HFFc6 (cell line): ENCODE results near the gene PGM2L1. TPM values are rescaled to one million over a fixed set of nuclear protein-coding genes. Genes with fewer than 3 reads are reported as not detected.

Experiments
- DNase-seq: peaks from one replicate; pipeline ENCODE4 v3.0.0-alpha.2; 2018
- H3K27ac Mint-ChIP-seq: 2 replicates; pipeline ENCODE4 v1.8.0; 2020; ENCODE audit warnings: mild to moderate bottlenecking, mixed read lengths
- H3K27me3 Mint-ChIP-seq: 2 replicates; pipeline ENCODE4 v1.8.0; 2021; ENCODE audit warnings: mild to moderate bottlenecking, moderate library complexity, mixed read lengths; ENCODE audit not compliant: insufficient read depth
- H3K36me3 Mint-ChIP-seq: 2 replicates; pipeline ENCODE4 v1.8.0; 2021; ENCODE audit warnings: low read depth, mixed read lengths
- H3K4me1 Mint-ChIP-seq: 2 replicates; pipeline ENCODE4 v1.8.0; 2020; ENCODE audit warnings: low read depth, mixed read lengths
- H3K4me3 Mint-ChIP-seq: 2 replicates; pipeline ENCODE4 v1.8.0; 2020; ENCODE audit warnings: mild to moderate bottlenecking, moderate library complexity, mixed read lengths
- H3K9me3 Mint-ChIP-seq: 2 replicates; pipeline ENCODE4 v1.8.0; 2020; ENCODE audit warnings: mild to moderate bottlenecking, mixed read lengths
- CTCF ChIP-seq: fragments of 200-600 bp; sonication (generic); IDR thresholded peaks from 2 replicates; pipeline ENCODE4 v1.5.0; 2021; ENCODE audit warnings: antibody characterized with exemption, mild to moderate bottlenecking
- total RNA-seq, 6 experiments: library from RNA; stranded (reverse); fragmentation: NEBNext Ultra II Directional; extraction: Animal tissue kit (Norgen Biotek cat#: 25700); gene quantifications; 2 replicates in 1 of 6; 3 replicates in 5 of 6; pipeline ENCODE4 v1.2.3, GENCODE V29; 2021

Gene PGM2L1
- total RNA-seq, 6 experiments from 2014 or later = 1.2 to 3.2 (median 1.6) TPM

DNA sequence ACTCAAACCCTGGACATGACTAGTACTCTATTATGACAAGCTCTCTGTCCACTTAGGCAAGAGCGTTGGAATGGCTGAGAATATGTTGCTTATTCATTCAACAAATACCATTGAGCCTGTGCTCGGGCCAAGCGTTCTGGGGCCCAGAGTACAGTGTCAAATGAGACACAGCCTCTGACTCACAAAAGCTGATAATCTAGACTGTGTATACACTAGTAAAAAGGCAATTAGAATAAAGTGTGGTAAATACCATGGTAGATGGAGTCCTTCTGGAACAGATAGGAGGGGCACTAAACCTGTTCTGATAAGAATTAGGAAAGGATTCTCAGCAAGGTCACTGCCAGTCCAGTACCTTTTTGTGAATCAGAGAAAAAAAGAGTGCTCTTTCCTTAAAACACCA lies 44.4 kb upstream of the PGM2L1 start:
- Mint-ChIP-seq H3K4me1 (peaks cover 16% of the 10 kb centered on the region), H3K4me3 (no peak overlapping the region), H3K9me3 (no peaks in the 10 kb centered on the region), H3K27ac (no peak overlapping the region), H3K27me3 (peaks cover 15% of the 10 kb centered on the region), H3K36me3 (no peaks in the 10 kb centered on the region)
- no peak for TF ChIP-seq CTCF
- DNase-seq = no peak

DNA sequence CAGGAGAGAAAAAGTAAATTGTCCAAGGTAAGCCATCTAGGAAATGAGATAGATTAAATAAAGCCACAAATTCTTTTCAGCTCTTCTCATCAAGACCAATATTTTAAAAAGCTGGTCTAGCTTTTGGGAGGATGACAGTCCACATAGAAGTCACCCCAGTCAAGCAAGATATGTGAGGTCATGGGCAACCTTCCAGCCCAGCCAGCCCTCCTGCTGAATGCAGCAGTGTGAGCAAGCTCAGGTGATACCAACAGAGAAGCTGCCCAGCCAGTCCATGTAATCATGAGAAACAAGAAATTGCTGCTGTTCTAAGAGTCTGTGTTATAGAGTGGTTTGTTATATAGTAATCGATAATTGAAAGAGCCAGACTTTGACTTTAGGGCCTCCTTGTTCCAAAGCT lies 40.4 kb upstream of the PGM2L1 start:
- Mint-ChIP-seq H3K4me3 (no peak overlapping the region), H3K27me3 (peaks cover 4% of the 10 kb centered on the region), H3K27ac (no peak overlapping the region), H3K36me3 (no peaks in the 10 kb centered on the region), H3K9me3 (no peaks in the 10 kb centered on the region), H3K4me1 (peaks cover 30% of the 10 kb centered on the region)
- TF ChIP-seq CTCF = no peak
- DNase-seq = no peak

GRCh38 chr11:74437441-74438042 lies 39.3 kb upstream of the PGM2L1 start:
- peaks cover 19% of the 10 kb centered on the region for H3K4me1 Mint-ChIP-seq
- H3K4me3 Mint-ChIP-seq = no peak overlapping the region
- DNase-seq = no peak
- no peak overlapping the region for H3K27ac Mint-ChIP-seq
- no peak for TF ChIP-seq CTCF
- no peaks in the 10 kb centered on the region for H3K36me3 Mint-ChIP-seq
- peaks cover 6% of the 10 kb centered on the region for H3K27me3 Mint-ChIP-seq
- H3K9me3 Mint-ChIP-seq = no peaks in the 10 kb centered on the region

DNA sequence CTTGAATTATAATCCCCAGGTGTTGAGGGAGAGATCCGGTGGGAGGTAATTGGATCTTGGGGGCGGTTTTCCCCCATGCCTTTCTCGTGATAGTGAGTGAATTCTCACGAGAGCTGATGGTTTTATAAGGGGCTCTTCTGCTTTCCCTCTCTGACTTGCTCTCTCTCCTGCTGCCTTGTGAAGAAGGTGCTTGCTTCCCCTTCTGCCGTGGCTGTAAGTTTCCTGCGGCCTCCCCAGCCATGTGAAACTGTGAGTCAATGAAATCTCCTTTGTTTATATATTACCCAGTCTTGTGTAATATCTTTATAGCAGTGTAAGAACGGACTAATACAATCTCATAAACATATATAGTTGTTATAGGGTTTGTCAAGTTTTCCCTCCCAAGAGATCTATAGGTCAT lies 36.3 kb upstream of the PGM2L1 start:
- Mint-ChIP-seq H3K36me3 (no peaks in the 10 kb centered on the region), H3K4me3 (no peak overlapping the region), H3K27ac (no peak overlapping the region), H3K27me3 (peaks cover 5% of the 10 kb centered on the region; the same call in 1 of the 2 replicates), H3K9me3 (no peaks in the 10 kb centered on the region), H3K4me1 (peaks cover 14% of the 10 kb centered on the region)
- TF ChIP-seq CTCF = no peak
- DNase-seq = no peak

- DNase-seq = no peak
- peaks cover 5% of the 10 kb centered on the region; the same call in 1 of the 2 replicates for H3K27me3 Mint-ChIP-seq
- H3K4me1 Mint-ChIP-seq = no peaks in the 10 kb centered on the region
- peaks cover 15% of the 10 kb centered on the region for H3K9me3 Mint-ChIP-seq
- H3K27ac Mint-ChIP-seq = no peak overlapping the region
- TF ChIP-seq CTCF = no peak
- H3K4me3 Mint-ChIP-seq = no peak overlapping the region
- H3K36me3 Mint-ChIP-seq = no peaks in the 10 kb centered on the region
Measured at GRCh38 chr11:74429205-74429604, 31.0 kb upstream of the PGM2L1 start.
